ENCODE data around the gene BARX2. TPM values are rescaled to one million over a fixed set of nuclear protein-coding genes. Genes with fewer than 3 reads are reported as not detected.
A peak's percentile ranks its signal among the peaks of the same experiment; 100 is the strongest.

The BARX2 gene
- total and polyA plus RNA-seq, 12 donors, result 0.01 TPM; not detected in 11

DNA sequence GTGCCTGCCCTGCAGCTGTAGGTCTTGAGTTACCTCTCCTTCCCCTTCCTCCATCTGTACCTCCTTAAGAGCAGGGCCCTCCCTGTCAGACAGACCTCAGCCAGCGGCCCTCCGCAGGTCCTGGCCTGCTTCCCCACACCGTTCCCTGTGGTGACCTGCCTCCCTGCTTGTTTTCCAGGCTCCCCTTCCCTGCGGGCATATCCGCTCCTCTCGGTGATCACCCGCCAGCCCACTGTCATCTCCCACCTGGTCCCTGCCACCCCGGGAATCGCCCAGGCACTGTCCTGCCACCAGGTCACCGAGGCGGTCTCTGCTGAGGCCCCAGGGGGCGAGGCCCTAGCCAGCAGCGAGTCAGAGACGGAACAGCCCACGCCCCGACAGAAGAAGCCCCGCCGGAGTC lies 60.9 kb downstream of the BARX2 start:
- Histone ChIP-seq H3K27me3 (peaks cover 0 to 3% (median 0%) of the 10 kb centered on the region in 7 donors), H3K4me1 (no peaks in the 10 kb centered on the region), H3K27ac (no peak overlapping the region), H3K4me3 (no peak overlapping the region), H3K36me3 (no peaks in the 10 kb centered on the region), H3K9me3 (peaks cover 0 to 9% (median 0%) of the 10 kb centered on the region in 11 donors)
- intact Hi-C loops (cut with DNase I), result no loop called here
- ATAC-seq (peak in 1 of 8 donors; percentile 38), DNase-seq (no peak)
- no peak for TF ChIP-seq CTCF (IDR thresholded peaks at IDR 0.05)
- 91% methylated on average over 18 of the region's 18 CpGs for WGBS, 2 donors

DNA sequence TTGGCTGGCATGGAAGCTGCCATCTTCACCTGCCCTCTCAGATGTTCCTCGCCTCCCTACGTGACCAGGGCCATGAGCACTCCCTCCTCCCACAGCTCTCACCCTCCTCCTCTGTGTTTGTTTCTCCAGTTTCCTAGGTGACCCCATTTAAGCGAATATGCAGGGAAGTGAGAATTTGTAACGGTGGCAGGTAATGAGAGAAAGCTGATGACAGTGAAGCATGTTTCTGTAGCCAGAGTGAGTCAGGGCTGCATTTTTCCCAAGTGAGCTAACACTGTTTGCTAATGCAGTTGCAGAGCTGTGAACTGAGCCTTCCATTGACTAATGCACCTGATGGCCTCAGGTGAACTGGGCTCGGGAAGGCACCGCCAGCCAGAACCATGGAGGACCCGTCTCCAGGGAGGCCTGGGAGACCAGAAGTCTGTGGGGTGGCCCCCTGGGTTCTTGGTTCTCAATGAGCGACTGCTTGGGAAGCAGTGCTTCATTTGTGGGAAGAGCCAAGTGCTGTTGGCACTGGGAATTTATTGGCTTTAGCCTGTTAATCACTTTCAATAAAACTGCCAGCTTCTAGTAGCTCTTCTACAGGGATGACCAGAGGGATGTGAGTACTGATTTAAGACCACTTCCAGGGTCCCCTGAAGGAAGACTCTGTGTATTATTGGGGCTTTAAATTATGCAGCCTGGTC lies 64.5 kb downstream of the BARX2 start:
- no peak for ATAC-seq
- WGBS, 2 donors, result 58 to 65% methylated on average over 8 of the region's 8 CpGs
- no peak for TF ChIP-seq CTCF (IDR thresholded peaks at IDR 0.05)
- peaks cover 0 to 4% (median 0%) of the 10 kb centered on the region in 9 donors for H3K4me1 ChIP-seq
- no peak for DNase-seq
- H3K4me3 ChIP-seq, result no peak overlapping the region
- no peaks in the 10 kb centered on the region for H3K36me3 ChIP-seq
- H3K9me3 ChIP-seq, result no peaks in the 10 kb centered on the region
- no peak overlapping the region for H3K27ac ChIP-seq
- intact Hi-C loops (cut with DNase I), result no loop called here
- peaks cover 0 to 3% (median 0%) of the 10 kb centered on the region in 7 donors for H3K27me3 ChIP-seq

DNA sequence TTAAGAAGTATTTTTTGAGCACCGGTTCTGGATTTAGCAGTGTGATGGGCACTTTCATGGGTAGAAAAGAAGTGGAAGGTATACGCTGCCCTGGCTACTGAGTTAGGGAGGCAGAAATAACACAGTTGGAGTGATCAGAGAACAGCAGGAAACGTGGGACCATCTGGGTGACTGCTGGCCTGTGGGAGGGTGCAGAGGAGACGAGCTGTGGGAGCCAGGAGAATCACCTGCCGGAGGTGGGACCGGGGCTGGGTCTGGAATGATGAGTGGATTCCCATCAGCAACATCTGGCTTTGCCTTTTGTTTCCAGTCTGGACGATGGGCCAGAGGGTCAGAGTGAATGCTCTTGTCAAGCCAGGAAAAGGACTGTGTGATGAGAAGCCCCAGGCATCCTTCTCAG lies 66.5 kb downstream of the BARX2 start:
- Histone ChIP-seq H3K9me3 (no peaks in the 10 kb centered on the region), H3K27me3 (peaks cover 0 to 3% (median 0%) of the 10 kb centered on the region in 7 donors), H3K27ac (no peak overlapping the region), H3K4me1 (peaks cover 0 to 4% (median 0%) of the 10 kb centered on the region in 9 donors), H3K36me3 (no peaks in the 10 kb centered on the region), H3K4me3 (no peak overlapping the region)
- no peak for TF ChIP-seq CTCF (IDR thresholded peaks at IDR 0.05)
- ATAC-seq (no peak), DNase-seq (no peak)
- intact Hi-C loops (cut with DNase I), result no loop called here
- WGBS, 2 donors, result 69 to 83% methylated on average over 7 of the region's 7 CpGs

DNA sequence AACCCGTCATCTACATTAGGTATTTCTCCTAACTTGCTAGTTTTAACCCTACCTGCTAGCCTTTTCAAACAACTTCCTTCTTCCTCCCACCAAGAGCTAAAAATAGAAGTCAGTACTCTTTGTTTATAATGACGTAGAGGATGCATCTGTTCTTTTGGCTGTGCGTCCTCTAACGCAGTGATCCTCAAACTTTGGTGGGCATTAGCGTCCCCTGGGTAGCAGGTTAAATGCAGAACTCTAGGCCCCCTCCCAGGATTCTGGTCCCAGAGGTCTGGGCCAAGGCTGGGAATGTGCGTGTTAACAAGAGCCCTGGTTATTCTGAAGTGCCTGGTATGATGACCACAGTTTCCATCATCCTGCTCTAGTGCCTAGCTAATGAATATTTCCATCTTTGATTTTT lies 67.6 kb downstream of the BARX2 start:
- Histone ChIP-seq H3K36me3 (no peaks in the 10 kb centered on the region), H3K4me1 (peaks cover 0 to 4% (median 0%) of the 10 kb centered on the region in 9 donors), H3K27me3 (peaks cover 0 to 3% (median 0%) of the 10 kb centered on the region in 7 donors), H3K27ac (no peak overlapping the region), H3K9me3 (peaks cover 0 to 8% (median 0%) of the 10 kb centered on the region in 11 donors), H3K4me3 (no peak overlapping the region)
- WGBS, 2 donors, result 46 to 73% methylated on average over 6 of the region's 6 CpGs
- no peak for DNase-seq
- no peak for TF ChIP-seq CTCF (IDR thresholded peaks at IDR 0.05)
- intact Hi-C loops (cut with DNase I), result no loop called here
- peak in 1 of 8 donors; percentile 35 for ATAC-seq
